ENCODE measurements around the gene RRP1.

The RRP1 gene

GRCh38 chr21:43800566-43800965 lies 11.2 kb downstream of the RRP1 start:
- no peak for DNase-seq (ENCODE audit: extremely low read depth in 1 of 2, low read depth in 1 of 2)

GRCh38 chr21:43801006-43801783 lies 11.8 kb downstream of the RRP1 start:
- DNase-seq (ENCODE audit: extremely low read depth in 1 of 2, low read depth in 1 of 2), result no peak

- no peak for DNase-seq (ENCODE audit: extremely low read depth in 1 of 2, low read depth in 1 of 2)
These were observed 13.4 kb downstream of the RRP1 start for GRCh38 chr21:43802713-43803313.

- no peak for DNase-seq (ENCODE audit: extremely low read depth in 1 of 2, low read depth in 1 of 2)
These were observed 14.4 kb downstream of the RRP1 start for GRCh38 chr21:43803558-43804300.

GRCh38 chr21:43805275-43805800 lies 16.0 kb downstream of the RRP1 start:
- no peak for DNase-seq (ENCODE audit: extremely low read depth in 1 of 2, low read depth in 1 of 2)

- DNase-seq (ENCODE audit: extremely low read depth in 1 of 2, low read depth in 1 of 2), result no peak
These were observed 16.8 kb downstream of the RRP1 start for GRCh38 chr21:43806017-43806710.

GRCh38 chr21:43808367-43808766 lies 19.0 kb downstream of the RRP1 start:
- no peak for DNase-seq (ENCODE audit: extremely low read depth in 1 of 2, low read depth in 1 of 2)

GRCh38 chr21:43808832-43809251 lies 19.5 kb downstream of the RRP1 start:
- no peak for DNase-seq (ENCODE audit: extremely low read depth in 1 of 2, low read depth in 1 of 2)

- DNase-seq (ENCODE audit: extremely low read depth in 1 of 2, low read depth in 1 of 2), result no peak
These were observed 20.0 kb downstream of the RRP1 start for GRCh38 chr21:43809346-43809799.

GRCh38 chr21:43809853-43810504 lies 20.6 kb downstream of the RRP1 start:
- no peak for DNase-seq (ENCODE audit: extremely low read depth in 1 of 2, low read depth in 1 of 2)

- peak; percentile 74 to 82 for DNase-seq (ENCODE audit: extremely low read depth in 1 of 2, low read depth in 1 of 2)
These were observed 21.3 kb downstream of the RRP1 start for GRCh38 chr21:43810505-43811261.

- DNase-seq (ENCODE audit: extremely low read depth in 1 of 2, low read depth in 1 of 2), result no peak
These were observed 22.1 kb downstream of the RRP1 start for GRCh38 chr21:43811262-43812105.

GRCh38 chr21:43812139-43812821 lies 22.9 kb downstream of the RRP1 start:
- no peak for DNase-seq (ENCODE audit: extremely low read depth in 1 of 2, low read depth in 1 of 2)

GRCh38 chr21:43812957-43813655 lies 23.7 kb downstream of the RRP1 start:
- no peak for DNase-seq (ENCODE audit: extremely low read depth in 1 of 2, low read depth in 1 of 2)

- no peak for DNase-seq (ENCODE audit: extremely low read depth in 1 of 2, low read depth in 1 of 2)
These were observed 24.2 kb downstream of the RRP1 start for GRCh38 chr21:43813656-43813980.

GRCh38 chr21:43814215-43815106 lies 25.1 kb downstream of the RRP1 start:
- no peak for DNase-seq (ENCODE audit: extremely low read depth in 1 of 2, low read depth in 1 of 2)
